Astrocyte (in vitro differentiated cells and primary cell): ENCODE measurements around the gene SOX14. TPM values are rescaled to one million over a fixed set of nuclear protein-coding genes. Genes with fewer than 3 reads are reported as not detected.

Experiments
- DNase-seq: peaks from one replicate; pipeline ENCODE4 v3.0.0-alpha.2; 2010; ENCODE audit warnings: low read depth
- FAIRE-seq: peaks from 2 replicates; lab custom pipeline; 2011; peaks lifted over from hg19 to GRCh38; lab: Jason Lieb, UNC
- H2AFZ ChIP-seq: 2 replicates; pipeline ENCODE4 v1.6.0; 2012; ENCODE audit warnings: low read depth, low read length, inconsistent platforms
- H3K27ac ChIP-seq: 2 replicates; pipeline ENCODE4 v1.5.1; 2011; ENCODE audit warnings: low read depth, low read length, inconsistent platforms
- H3K27me3 ChIP-seq: 2 replicates; pipeline ENCODE4 v1.6.0; 2011; ENCODE audit warnings: low read length, inconsistent platforms; ENCODE audit not compliant: insufficient read depth
- H3K36me3 ChIP-seq: 2 replicates; pipeline ENCODE4 v1.5.1; 2011; ENCODE audit warnings: low read length, inconsistent platforms; ENCODE audit not compliant: insufficient read depth
- H3K4me1 ChIP-seq: 2 replicates; pipeline ENCODE4 v1.5.1; 2011; ENCODE audit warnings: low read length, inconsistent platforms; ENCODE audit not compliant: insufficient read depth
- H3K4me2 ChIP-seq: 2 replicates; pipeline ENCODE4 v1.6.0; 2012; ENCODE audit warnings: low read length, inconsistent platforms
- H3K4me3 ChIP-seq: 2 replicates; pipeline ENCODE4 v1.5.1; 2011; ENCODE audit warnings: low read depth, mild to moderate bottlenecking, low read length, inconsistent platforms; ENCODE audit not compliant: insufficient read depth
- H3K79me2 ChIP-seq: 2 replicates; pipeline ENCODE4 v1.6.0; 2012; ENCODE audit warnings: mild to moderate bottlenecking, low read length, inconsistent platforms; ENCODE audit not compliant: insufficient read depth
- H3K9ac ChIP-seq: 2 replicates; pipeline ENCODE4 v1.6.0; 2012; ENCODE audit warnings: mild to moderate bottlenecking, low read length, inconsistent platforms
- H3K9me3 ChIP-seq: 2 replicates; pipeline ENCODE4 v1.5.1; 2012; ENCODE audit warnings: low read depth, mild to moderate bottlenecking, low read length, inconsistent platforms; ENCODE audit not compliant: insufficient read depth
- H4K20me1 ChIP-seq: 2 replicates; pipeline ENCODE4 v1.6.0; 2012; ENCODE audit warnings: low read length, inconsistent platforms; ENCODE audit not compliant: insufficient read depth
- H3K27ac Mint-ChIP-seq: one replicate; pipeline ENCODE4 v1.8.0; 2021; ENCODE audit warnings: mild to moderate bottlenecking, mixed read lengths; ENCODE audit not compliant: unreplicated experiment
- H3K27me3 Mint-ChIP-seq: one replicate; pipeline ENCODE4 v1.8.0; 2021; ENCODE audit warnings: low read depth, mixed read lengths; ENCODE audit not compliant: unreplicated experiment
- H3K36me3 Mint-ChIP-seq: one replicate; pipeline ENCODE4 v1.8.0; 2021; ENCODE audit warnings: low read depth, mixed read lengths; ENCODE audit not compliant: unreplicated experiment
- H3K4me1 Mint-ChIP-seq: one replicate; pipeline ENCODE4 v1.8.0; 2021; ENCODE audit warnings: low read depth, mixed read lengths; ENCODE audit not compliant: unreplicated experiment
- H3K4me3 Mint-ChIP-seq: one replicate; pipeline ENCODE4 v1.8.0; 2021; ENCODE audit warnings: mild to moderate bottlenecking, moderate library complexity, mixed read lengths; ENCODE audit not compliant: unreplicated experiment
- H3K9me3 Mint-ChIP-seq: one replicate; pipeline ENCODE4 v1.8.0; 2021; ENCODE audit warnings: mild to moderate bottlenecking, mixed read lengths; ENCODE audit not compliant: unreplicated experiment
- CTCF ChIP-seq: IDR thresholded peaks from 2 replicates; pipeline ENCODE4 v1.5.1; 2011; ENCODE audit warnings: low read depth, mild to moderate bottlenecking, inconsistent platforms, low read length, moderate library complexity; ENCODE audit not compliant: insufficient read depth
- EZH2 ChIP-seq: IDR thresholded peaks from 2 replicates; pipeline ENCODE4 v1.6.1; 2012; ENCODE audit warnings: mild to moderate bottlenecking, low read length, inconsistent platforms; ENCODE audit not compliant: insufficient read depth
- total RNA-seq: library from RNA; stranded (reverse); gene quantifications from 2 replicates; pipeline ENCODE4 v1.2.1, GENCODE V29; 2021

The SOX14 gene
- total RNA-seq, 1 donor from 2014 or later, result 0.09 TPM

GRCh38 chr3:137770835-137771399 lies 6.8 kb downstream of the SOX14 start:
- H3K27ac Mint-ChIP-seq, result no peak overlapping the region
- H3K4me3 ChIP-seq, result no peak overlapping the region
- peaks cover 94% of the 10 kb centered on the region for H3K27me3 Mint-ChIP-seq
- no peaks in the 10 kb centered on the region for H3K36me3 ChIP-seq
- no peak overlapping the region for H2AFZ ChIP-seq
- peaks cover 8% of the 10 kb centered on the region for H3K9me3 Mint-ChIP-seq
- no peak overlapping the region for H3K9ac ChIP-seq
- H3K9me3 ChIP-seq, result peaks cover 2% of the 10 kb centered on the region
- no peak for FAIRE-seq
- TF ChIP-seq EZH2, result peak; percentile 97
- no peak for TF ChIP-seq CTCF
- no peaks in the 10 kb centered on the region for H4K20me1 ChIP-seq
- no peak for DNase-seq
- H3K27ac ChIP-seq, result no peak overlapping the region
- no peaks in the 10 kb centered on the region for H3K4me1 ChIP-seq
- peak overlapping the region; percentile 35 for H3K4me2 ChIP-seq
- H3K36me3 Mint-ChIP-seq, result no peaks in the 10 kb centered on the region
- no peaks in the 10 kb centered on the region for H3K79me2 ChIP-seq
- peaks cover 87% of the 10 kb centered on the region for H3K27me3 ChIP-seq
- H3K4me1 Mint-ChIP-seq, result peaks cover 2% of the 10 kb centered on the region
- H3K4me3 Mint-ChIP-seq, result no peak overlapping the region

GRCh38 chr3:137771401-137772213 lies 7.5 kb downstream of the SOX14 start:
- peak overlapping the region; percentile 5 for H2AFZ ChIP-seq
- H3K36me3 Mint-ChIP-seq, result no peaks in the 10 kb centered on the region
- no peaks in the 10 kb centered on the region for H3K4me1 ChIP-seq
- no peaks in the 10 kb centered on the region for H3K36me3 ChIP-seq
- H3K4me2 ChIP-seq, result peak overlapping the region; percentile 35
- H3K79me2 ChIP-seq, result no peaks in the 10 kb centered on the region
- H3K9me3 Mint-ChIP-seq, result peaks cover 4% of the 10 kb centered on the region
- no peak overlapping the region for H3K27ac ChIP-seq
- no peak overlapping the region for H3K4me3 ChIP-seq
- no peak overlapping the region for H3K9ac ChIP-seq
- DNase-seq (no peak), FAIRE-seq (no peak)
- H3K27ac Mint-ChIP-seq, result no peak overlapping the region
- H3K4me1 Mint-ChIP-seq, result peaks cover 2% of the 10 kb centered on the region
- H3K9me3 ChIP-seq, result peaks cover 2% of the 10 kb centered on the region
- peaks cover 80% of the 10 kb centered on the region for H3K27me3 ChIP-seq
- no peaks in the 10 kb centered on the region for H4K20me1 ChIP-seq
- no peak overlapping the region for H3K4me3 Mint-ChIP-seq
- H3K27me3 Mint-ChIP-seq, result peaks cover 94% of the 10 kb centered on the region
- peak; percentile 2 for TF ChIP-seq EZH2
- no peak for TF ChIP-seq CTCF
